Measurements from ENCODE around the gene SLCO1A2. TPM values are rescaled to one million over a fixed set of nuclear protein-coding genes. Genes with fewer than 3 reads are reported as not detected.

The SLCO1A2 gene
- total and polyA plus RNA-seq, 2 experiments from 2014 or later: 10.2 to 10.8 TPM

Other genes starting within 250 kb of the SLCO1A2 start
- 0.24 TPM in 1 of 2 replicates, not detected in the other for gene SLCO1B1, start 203.7 kb downstream of the SLCO1A2 start, total RNA-seq (2014; rRNA removed; shearing (Covaris generic))
- gene SLCO1B1, start 203.7 kb downstream of the SLCO1A2 start, polyA plus RNA-seq (2016; fragmentation: Nextera tagmentation; extraction: Ambion mirVana): 0.31 and 0.50 TPM in 2 replicates
- gene IAPP, start 38.0 kb upstream of the SLCO1A2 start, total RNA-seq (2014; rRNA removed; shearing (Covaris generic)): not detected in 2 replicates
- 0.10 and 0.32 TPM in 2 replicates for gene IAPP, start 38.0 kb upstream of the SLCO1A2 start, polyA plus RNA-seq (2016; fragmentation: Nextera tagmentation; extraction: Ambion mirVana)
- 3.9 and 8.7 TPM in 2 replicates for gene PYROXD1, start 102.7 kb upstream of the SLCO1A2 start, total RNA-seq (2014; rRNA removed; shearing (Covaris generic))
- gene PYROXD1, start 102.7 kb upstream of the SLCO1A2 start, polyA plus RNA-seq (2016; fragmentation: Nextera tagmentation; extraction: Ambion mirVana): 8.1 and 10.2 TPM in 2 replicates
- gene RECQL, start 166.7 kb upstream of the SLCO1A2 start, total RNA-seq (2014; rRNA removed; shearing (Covaris generic)): 45.8 and 47.2 TPM in 2 replicates
- gene RECQL, start 166.7 kb upstream of the SLCO1A2 start, polyA plus RNA-seq (2016; fragmentation: Nextera tagmentation; extraction: Ambion mirVana): 17.4 and 18.9 TPM in 2 replicates
- 39.8 and 41.7 TPM in 2 replicates for gene GOLT1B, start 166.9 kb upstream of the SLCO1A2 start, total RNA-seq (2014; rRNA removed; shearing (Covaris generic))
- gene GOLT1B, start 166.9 kb upstream of the SLCO1A2 start, polyA plus RNA-seq (2016; fragmentation: Nextera tagmentation; extraction: Ambion mirVana): 23.5 and 24.3 TPM in 2 replicates
- 0.16 and 1.3 TPM in 2 replicates for gene SPX, start 191.4 kb upstream of the SLCO1A2 start, total RNA-seq (2014; rRNA removed; shearing (Covaris generic))
- gene SPX, start 191.4 kb upstream of the SLCO1A2 start, polyA plus RNA-seq (2016; fragmentation: Nextera tagmentation; extraction: Ambion mirVana): 1.0 and 1.3 TPM in 2 replicates

Data from GM23338 (cell line).